GM23338 (cell line): ENCODE data around the gene MCM3. TPM values are rescaled to one million over a fixed set of nuclear protein-coding genes. Genes with fewer than 3 reads are reported as not detected.

Experiments
- ATAC-seq: fragments of 200-7000 bp; cut with Tn5 transposase; 3 replicates; pipeline ENCODE4 v1.9.1; 2020
- DNase-seq: peaks from one replicate; pipeline ENCODE4 v3.0.0-alpha.2; 2015; ENCODE audit warnings: low spot score
- H2AFZ ChIP-seq: fragments of 200-600 bp; sonication (generic); 2 replicates; pipeline ENCODE4 v1.8.0; 2016; ENCODE audit warnings: antibody characterized with exemption, mild to moderate bottlenecking, moderate library complexity
- H3F3A ChIP-seq: fragments of 200-600 bp; sonication (generic); replicated peaks from 2 replicates; pipeline ENCODE4 v1.8.0; 2017; ENCODE audit warnings: antibody characterized with exemption, mixed run types, low read depth
- H3K27ac ChIP-seq: fragments of 200-600 bp; sonication (generic); 2 replicates; pipeline ENCODE4 v1.6.1; 2016; ENCODE audit warnings: low read depth
- H3K27me3 ChIP-seq: fragments of 200-600 bp; sonication (generic); 2 replicates; pipeline ENCODE4 v1.8.0; 2016; ENCODE audit warnings: mild to moderate bottlenecking, mixed run types, moderate library complexity; ENCODE audit not compliant: insufficient read depth
- H3K36me3 ChIP-seq: fragments of 200-600 bp; sonication (generic); 2 replicates; pipeline ENCODE4 v1.8.0; 2016; ENCODE audit warnings: mild to moderate bottlenecking; ENCODE audit not compliant: insufficient read depth
- H3K4me1 ChIP-seq: fragments of 200-600 bp; sonication (generic); 2 replicates; pipeline ENCODE4 v1.8.0; 2016; ENCODE audit warnings: mild to moderate bottlenecking, moderate library complexity; ENCODE audit not compliant: insufficient read depth
- H3K4me2 ChIP-seq: fragments of 200-600 bp; sonication (generic); 2 replicates; pipeline ENCODE4 v1.7.1; 2017; ENCODE audit warnings: mixed run types
- H3K4me3 ChIP-seq: fragments of 200-600 bp; sonication (generic); 2 replicates; pipeline ENCODE4 v1.6.1; 2016; ENCODE audit warnings: mixed run types
- H3K79me2 ChIP-seq: fragments of 200-600 bp; sonication (generic); replicated peaks from 2 replicates; pipeline ENCODE4 v1.8.0; 2017; ENCODE audit warnings: mild to moderate bottlenecking; ENCODE audit not compliant: insufficient read depth
- H3K9me2 ChIP-seq: fragments of 200-600 bp; sonication (generic); 2 replicates; pipeline ENCODE4 v1.8.0; 2017; ENCODE audit not compliant: insufficient read depth
- H4K20me1 ChIP-seq: fragments of 200-600 bp; sonication (generic); replicated peaks from 2 replicates; pipeline ENCODE4 v1.8.0; 2017; ENCODE audit warnings: mild to moderate bottlenecking; ENCODE audit not compliant: insufficient read depth
- H3K27ac Mint-ChIP-seq: 2 replicates; pipeline ENCODE4 v1.8.0; 2020; ENCODE audit warnings: inconsistent platforms, mild to moderate bottlenecking, moderate library complexity, mixed read lengths
- H3K27me3 Mint-ChIP-seq: 3 replicates; pipeline ENCODE4 v1.8.0; 2022; ENCODE audit warnings: low read depth, mild to moderate bottlenecking, moderate library complexity, mixed read lengths, inconsistent platforms; ENCODE audit not compliant: insufficient read depth, poor library complexity
- H3K36me3 Mint-ChIP-seq: 3 replicates; pipeline ENCODE4 v1.8.0; 2021; ENCODE audit warnings: low read depth, mild to moderate bottlenecking, inconsistent platforms, moderate library complexity, mixed read lengths
- H3K4me1 Mint-ChIP-seq: 3 replicates; pipeline ENCODE4 v1.8.0; 2020; ENCODE audit warnings: mild to moderate bottlenecking, inconsistent platforms, mixed read lengths
- H3K4me3 Mint-ChIP-seq: 3 replicates; pipeline ENCODE4 v1.8.0; 2021; ENCODE audit warnings: moderate library complexity, mild to moderate bottlenecking, inconsistent platforms, mixed read lengths
- H3K9me3 Mint-ChIP-seq: 3 replicates; pipeline ENCODE4 v1.8.0; 2020; ENCODE audit warnings: moderate library complexity, mild to moderate bottlenecking, inconsistent platforms, mixed read lengths
- CREB1 ChIP-seq: fragments of 250-450 bp; sonication (Bioruptor Pico); IDR thresholded peaks from 2 replicates; pipeline ENCODE4 v1.5.0; 2020; ENCODE audit warnings: low read depth, mild to moderate bottlenecking, moderate library complexity
- CTCF ChIP-seq, 2 experiments: fragments of 200-600 bp in 1 of 2; sonication (generic) in 1 of 2; conservative IDR thresholded peaks; 2 replicates each; pipeline versions ENCODE4 v1.5.1 to v1.6.1; 2016 to 2017; ENCODE audit warnings: antibody characterized with exemption in 2 of 2, low read depth in 2 of 2, mild to moderate bottlenecking in 2 of 2, moderate library complexity in 1 of 2
- ETS1 ChIP-seq: IDR thresholded peaks from 2 replicates; pipeline ENCODE4 v1.6.1; 2016; ENCODE audit warnings: antibody characterized with exemption
- EZH2 ChIP-seq: fragments of 200-600 bp; sonication (generic); IDR thresholded peaks from one replicate; pipeline ENCODE4 v1.8.0; 2017; ENCODE audit warnings: antibody characterized with exemption, mild to moderate bottlenecking, low read depth; ENCODE audit not compliant: unreplicated experiment
- EZH2phosphoT487 ChIP-seq: fragments of 200-600 bp; sonication (generic); IDR thresholded peaks from one replicate; pipeline ENCODE4 v1.8.1; 2018; ENCODE audit warnings: antibody characterized with exemption; ENCODE audit not compliant: unreplicated experiment
- JUNB ChIP-seq: IDR thresholded peaks from one replicate; pipeline ENCODE4 v1.6.1; 2016; ENCODE audit warnings: antibody characterized with exemption; ENCODE audit not compliant: unreplicated experiment
- NANOG ChIP-seq: IDR thresholded peaks from 2 replicates; pipeline ENCODE4 v1.6.1; 2016; ENCODE audit warnings: antibody characterized with exemption, borderline replicate concordance
- REST ChIP-seq: IDR thresholded peaks from one replicate; pipeline ENCODE4 v1.6.1; 2018; ENCODE audit warnings: antibody characterized with exemption; ENCODE audit not compliant: unreplicated experiment
- STAT1 ChIP-seq: IDR thresholded peaks from one replicate; pipeline ENCODE4 v1.6.1; 2016; ENCODE audit warnings: antibody characterized with exemption; ENCODE audit not compliant: unreplicated experiment
- ZNF114 ChIP-seq: fragments of 250-450 bp; sonication (Bioruptor Pico); IDR thresholded peaks from 2 replicates; pipeline ENCODE4 v1.5.0; 2020; ENCODE audit warnings: mild to moderate bottlenecking, moderate library complexity
- polyA plus RNA-seq: library from polyadenylated mRNA; unstranded; fragments of >200 nt; fragmentation: Nextera tagmentation; extraction: Ambion mirVana; gene quantifications from 2 replicates; pipeline ENCODE4 v1.2.1, GENCODE V29; 2016
- total RNA-seq: library from RNA; depleted of rRNA; stranded (reverse); fragments of >200 nt; shearing (Covaris generic); gene quantifications from 2 replicates; pipeline ENCODE4 v1.2.3, GENCODE V29; 2014

Gene MCM3
- total and polyA plus RNA-seq, 2 experiments from 2014 or later: 157 to 369 TPM

- Histone ChIP-seq H3F3A (0 out of 2 replicates have a peak, but pooled peaks cover 4% of the 10 kb centered on the region), H4K20me1 (no peaks in the 10 kb centered on the region), H3K36me3 (no peaks in the 10 kb centered on the region), H3K9me2 (0 out of 2 replicates have a peak, but pooled peaks cover 5% of the 10 kb centered on the region), H3K79me2 (no peaks in the 10 kb centered on the region), H2AFZ (no peak overlapping the region), H3K4me3 (no peak overlapping the region), H3K27me3 (no peaks in the 10 kb centered on the region), H3K27ac (no peak overlapping the region), H3K4me2 (no peak overlapping the region), H3K4me1 (peaks cover 14% of the 10 kb centered on the region)
- DNase-seq (no peak), ATAC-seq (no peak)
- Mint-ChIP-seq H3K27ac (no peak overlapping the region), H3K4me3 (no peak overlapping the region), H3K9me3 (0 out of 3 replicates have a peak, but pooled peaks cover 2% of the 10 kb centered on the region), H3K27me3 (peaks cover 1% of the 10 kb centered on the region), H3K4me1 (peaks cover 21% of the 10 kb centered on the region), H3K36me3 (no peaks in the 10 kb centered on the region; the same call in 2 of the 3 replicates)
- TF ChIP-seq STAT1: no peak
- no peak for TF ChIP-seq REST
- no peak for TF ChIP-seq ZNF114 (CRISPR knock-in tag)
- TF ChIP-seq EZH2: no peak
- TF ChIP-seq NANOG: no peak
Observed at GRCh38 chr6:52324189-52324588, 39.6 kb upstream of the MCM3 start.

- no peak overlapping the region for H3K27ac Mint-ChIP-seq
- H3K9me2 ChIP-seq: no peaks in the 10 kb centered on the region
- no peak for TF ChIP-seq ETS1
- no peak for TF ChIP-seq EZH2phosphoT487
- no peak for TF ChIP-seq NANOG
- no peak for TF ChIP-seq ZNF114 (CRISPR knock-in tag)
- TF ChIP-seq EZH2: no peak
- TF ChIP-seq CREB1 (CRISPR knock-in tag): no peak
- no peak for TF ChIP-seq STAT1
- no peak for TF ChIP-seq CTCF (conservative IDR thresholded peaks at IDR 0.05; ENCODE audit: low read depth in 2 of 2)
- no peak for TF ChIP-seq JUNB
Observed at GRCh38 chr6:52317841-52318581, 33.5 kb upstream of the MCM3 start.

More at GRCh38 chr6:52317841-52318581, 33.5 kb upstream of the MCM3 start:
- Mint-ChIP-seq H3K4me3 (no peak overlapping the region), H3K4me1 (0 out of 3 replicates have a peak, but pooled peaks cover 3% of the 10 kb centered on the region), H3K36me3 (no peaks in the 10 kb centered on the region), H3K9me3 (no peaks in the 10 kb centered on the region), H3K27me3 (peaks cover 4% of the 10 kb centered on the region)
- Histone ChIP-seq H3K4me3 (no peak overlapping the region), H3K36me3 (no peaks in the 10 kb centered on the region), H3K4me2 (no peak overlapping the region), H3K4me1 (no peaks in the 10 kb centered on the region), H3K79me2 (no peaks in the 10 kb centered on the region), H3F3A (no peaks in the 10 kb centered on the region), H2AFZ (no peak overlapping the region), H3K27me3 (no peaks in the 10 kb centered on the region), H4K20me1 (no peaks in the 10 kb centered on the region), H3K27ac (no peak overlapping the region)
- ATAC-seq: no peak
- no peak for DNase-seq
